ENCODE data around the gene HHIPL1. TPM values are rescaled to one million over a fixed set of nuclear protein-coding genes. Genes with fewer than 3 reads are reported as not detected.

HHIPL1 gene
- total and polyA plus RNA-seq, 2 of the 8 experiments (the other 6 are each of a cell fraction or from before 2014, with no cell fraction given), result 1.5 to 2.6 TPM

DNA sequence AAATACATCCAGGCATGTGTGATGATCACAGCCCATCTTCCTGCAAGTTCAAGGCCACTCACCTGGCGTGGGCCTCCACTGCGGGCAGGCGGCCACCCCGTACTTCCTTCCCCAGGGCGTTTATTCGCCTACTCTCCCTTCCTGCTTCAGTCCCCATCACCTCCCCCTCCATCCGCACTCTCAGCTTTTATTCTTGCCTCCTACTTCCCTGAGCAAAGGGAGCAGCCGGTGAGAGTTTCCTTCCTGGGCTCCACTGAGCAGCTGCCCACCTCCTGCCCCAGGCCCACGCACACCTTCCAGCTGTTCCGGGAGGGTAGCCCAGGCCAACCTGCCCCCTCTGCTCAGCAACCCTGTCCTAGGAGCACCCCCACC, 43.3 kb downstream of the HHIPL1 start:
- H3K79me1 ChIP-seq (ENCODE audit: low read depth, low read length), result no peaks in the 10 kb centered on the region
- no peak overlapping the region for H3K56ac ChIP-seq (replicated peaks; ENCODE audit: insufficient read length, low read depth, low read length)
- H3K79me2 ChIP-seq (ENCODE audit: control insufficient read depth in 1 of 2, insufficient read depth in 2 of 2, low read length in 2 of 2), result no peaks in the 10 kb centered on the region
- peak overlapping the region; percentile 75; the same call in 1 of the 2 replicates for H2BK5ac ChIP-seq (ENCODE audit: low read depth, low read length)
- no peaks in the 10 kb centered on the region for H3K36me3 ChIP-seq (ENCODE audit: control insufficient read depth in 2 of 4, insufficient read depth in 4 of 4, low read length in 3 of 4)
- H4K5ac ChIP-seq (ENCODE audit: insufficient read length, low read depth, low read length), result no peak overlapping the region
- peak overlapping the region; percentile 83; the same call in 1 of the 2 replicates for H3K18ac ChIP-seq (ENCODE audit: extremely low read depth, low read length)
- H3K27ac ChIP-seq (ENCODE audit: low read depth, low read length), result no peak overlapping the region
- FAIRE-seq (no peak), DNase-seq (ENCODE audit: low read depth in 1 of 2, low spot score in 2 of 2) (no peak)
- peak overlapping the region; percentile 99 for H2BK15ac ChIP-seq (ENCODE audit: low read length)
- CTCF ChIA-PET (ENCODE audit: partially characterized antibody), result interaction anchor here (0.6 to 4.9 kb wide), 51 partner anchors 9 to 470 kb away, joined by 3 to 36 read pairs (median 4); no protein-coding TSS in a partner anchor
- H4K91ac ChIP-seq (replicated peaks; ENCODE audit: insufficient read length, low read length), result no peak overlapping the region
- no peak overlapping the region for H3K4me3 ChIP-seq (ENCODE audit: extremely low read depth in 1 of 4, insufficient read depth in 2 of 4, low read depth in 3 of 4, low read length in 4 of 4)
- no peak overlapping the region for H2BK120ac ChIP-seq (replicated peaks; ENCODE audit: low read depth, low read length)
- H2BK20ac ChIP-seq (ENCODE audit: low read length), result no peak overlapping the region
- H3K14ac ChIP-seq (ENCODE audit: insufficient read length), result no peak overlapping the region
- peak overlapping the region; percentile 18; the same call in 1 of the 2 replicates for H2AK5ac ChIP-seq (ENCODE audit: low read depth, low read length)
- no peak overlapping the region for H3K23ac ChIP-seq (ENCODE audit: insufficient read length)
- peak overlapping the region; percentile 99; the same call in 1 of the 2 replicates for H2BK12ac ChIP-seq (ENCODE audit: low read depth, low read length)
- 66% methylated on average over 10 of the region's 10 CpGs; no CpG with 5 or more reads in 1 of the 2 experiments for WGBS, 2 experiments (ENCODE audit: extremely low coverage in 1 of 2, insufficient coverage in 1 of 2, insufficient read length in 1 of 2, insufficient replicate concordance in 2 of 2, low coverage in 1 of 2, low lambda C conversion rate in 2 of 2, missing lambda C conversion rate in 1 of 2)
- H3K27me3 ChIP-seq (replicated peaks in 1 of 4; ENCODE audit: control insufficient read depth in 3 of 4, extremely low read depth in 1 of 4, insufficient read depth in 3 of 4, low read length in 3 of 4), result no peaks in the 10 kb centered on the region
- H3K23me2 ChIP-seq (ENCODE audit: low read depth, low read length), result peaks cover 5% of the 10 kb centered on the region
- H3K4ac ChIP-seq (replicated peaks; ENCODE audit: insufficient read length, low read depth, low read length), result no peak overlapping the region
- no peaks in the 10 kb centered on the region for H4K20me1 ChIP-seq (replicated peaks in 1 of 2; ENCODE audit: control insufficient read depth in 1 of 2, insufficient read depth in 2 of 2, low read length in 2 of 2)
- H4K8ac ChIP-seq (ENCODE audit: extremely low read depth, insufficient read depth, low read length), result no peak overlapping the region; the same call in 1 of the 2 replicates
- no peak overlapping the region for H3K4me2 ChIP-seq (ENCODE audit: insufficient read depth in 1 of 2, low read depth in 2 of 2, low read length in 2 of 2)
- peaks cover 0 to 6% (median 5%) of the 10 kb centered on the region in 4 experiments; a peak in 6 of 7 replicates for H3K4me1 ChIP-seq (replicated peaks in 1 of 4; ENCODE audit: control insufficient read depth in 3 of 4, insufficient read depth in 4 of 4, low read length in 3 of 4)
- no peaks in the 10 kb centered on the region for H3K9me3 ChIP-seq (ENCODE audit: insufficient read depth in 2 of 2, low read depth in 1 of 2, low read length in 1 of 2)
- peak overlapping the region; percentile 6; the same call in 1 of the 2 replicates for H2AFZ ChIP-seq (ENCODE audit: low read length)
- POLR2A ChIA-PET (ENCODE audit: partially characterized antibody), result no interaction called here
- no peak overlapping the region for H3K9ac ChIP-seq (replicated peaks in 1 of 4; ENCODE audit: extremely low read depth in 1 of 4, low read depth in 3 of 4, low read length in 3 of 4)
- no peak for TF ChIP-seq TCF12 (IDR thresholded peaks at IDR 0.05; ENCODE audit: low read depth, low read length)
- TF ChIP-seq HDAC6 (IDR thresholded peaks at IDR 0.05; ENCODE audit: low read depth, low read length), result no peak
- TF ChIP-seq BACH1 (IDR thresholded peaks at IDR 0.05; ENCODE audit: low read length), result no peak
- TF ChIP-seq GTF2F1 (IDR thresholded peaks at IDR 0.05; ENCODE audit: borderline replicate concordance, low read depth, low read length), result no peak
- no peak for TF ChIP-seq FOSL1 (IDR thresholded peaks at IDR 0.05; ENCODE audit: insufficient read depth, low read depth, low read length)
- TF ChIP-seq SP1 (IDR thresholded peaks at IDR 0.05; ENCODE audit: low read depth, low read length), result no peak
- no peak for TF ChIP-seq POU5F1 (IDR thresholded peaks at IDR 0.05; ENCODE audit: low read depth, low read length)
- TF ChIP-seq ASH2L (IDR thresholded peaks at IDR 0.05; ENCODE audit: low read length), result no peak
- TF ChIP-seq, protein P1, sequence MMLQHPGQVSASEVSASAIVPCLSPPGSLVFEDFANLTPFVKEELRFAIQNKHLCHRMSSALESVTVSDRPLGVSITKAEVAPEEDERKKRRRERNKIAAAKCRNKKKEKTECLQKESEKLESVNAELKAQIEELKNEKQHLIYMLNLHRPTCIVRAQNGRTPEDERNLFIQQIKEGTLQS (IDR thresholded peaks at IDR 0.05; ENCODE audit: insufficient read depth, low read depth, low read length), result no peak
- TF ChIP-seq, protein P2, sequence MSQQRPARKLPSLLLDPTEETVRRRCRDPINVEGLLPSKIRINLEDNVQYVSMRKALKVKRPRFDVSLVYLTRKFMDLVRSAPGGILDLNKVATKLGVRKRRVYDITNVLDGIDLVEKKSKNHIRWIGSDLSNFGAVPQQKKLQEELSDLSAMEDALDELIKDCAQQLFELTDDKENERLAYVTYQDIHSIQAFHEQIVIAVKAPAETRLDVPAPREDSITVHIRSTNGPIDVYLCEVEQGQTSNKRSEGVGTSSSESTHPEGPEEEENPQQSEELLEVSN (IDR thresholded peaks at IDR 0.05), result no peak
- TF ChIP-seq SIX5 (IDR thresholded peaks at IDR 0.05; ENCODE audit: low read depth, low read length), result no peak
- TF ChIP-seq RBBP5 (IDR thresholded peaks at IDR 0.05; ENCODE audit: borderline replicate concordance, low read depth, low read length), result no peak
- TF ChIP-seq, protein P3, sequence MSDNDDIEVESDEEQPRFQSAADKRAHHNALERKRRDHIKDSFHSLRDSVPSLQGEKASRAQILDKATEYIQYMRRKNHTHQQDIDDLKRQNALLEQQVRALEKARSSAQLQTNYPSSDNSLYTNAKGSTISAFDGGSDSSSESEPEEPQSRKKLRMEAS (IDR thresholded peaks at IDR 0.05), result no peak

Measured in H1 (cell line).